HUES48 (cell line): ENCODE data around the gene CDC42BPB.

Experiments used
- H3K27ac ChIP-seq: one replicate; pipeline ENCODE4 v1.7.0; 2013; ENCODE audit warnings: low read depth, low read length, inconsistent platforms
- H3K27me3 ChIP-seq: 2 replicates; pipeline ENCODE4 v1.6.1; 2013; ENCODE audit warnings: mild to moderate bottlenecking, low read length; ENCODE audit not compliant: control insufficient read depth, insufficient read depth
- H3K36me3 ChIP-seq: 2 replicates; pipeline ENCODE4 v1.6.1; 2013; ENCODE audit warnings: low read length; ENCODE audit not compliant: control insufficient read depth, insufficient read depth
- H3K4me1 ChIP-seq: 2 replicates; pipeline ENCODE4 v1.6.1; 2013; ENCODE audit warnings: mild to moderate bottlenecking, low read length; ENCODE audit not compliant: control insufficient read depth, insufficient read depth
- H3K4me3 ChIP-seq: 2 replicates; pipeline ENCODE4 v1.5.1; 2013; ENCODE audit warnings: mild to moderate bottlenecking, low read depth, low read length
- H3K9ac ChIP-seq: 2 replicates; pipeline ENCODE4 v1.6.1; 2013; ENCODE audit warnings: mild to moderate bottlenecking, low read depth, low read length, moderate library complexity
- H3K9me3 ChIP-seq: 2 replicates; pipeline ENCODE4 v1.6.1; 2013; ENCODE audit warnings: low read length; ENCODE audit not compliant: control insufficient read depth, insufficient read depth

Gene CDC42BPB

GRCh38 chr14:102969060-102969791 lies 88.1 kb downstream of the CDC42BPB start:
- Histone ChIP-seq H3K27ac (no peak overlapping the region), H3K9ac (no peak overlapping the region), H3K36me3 (peaks cover 96% of the 10 kb centered on the region), H3K27me3 (no peaks in the 10 kb centered on the region), H3K9me3 (no peaks in the 10 kb centered on the region), H3K4me1 (no peaks in the 10 kb centered on the region), H3K4me3 (no peak overlapping the region)

- peaks cover 96% of the 10 kb centered on the region for H3K36me3 ChIP-seq
These were observed 89.0 kb downstream of the CDC42BPB start for GRCh38 chr14:102968306-102968705.

GRCh38 chr14:102967506-102967795 lies 89.9 kb downstream of the CDC42BPB start:
- Histone ChIP-seq H3K36me3 (peaks cover 97% of the 10 kb centered on the region), H3K4me3 (no peak overlapping the region), H3K4me1 (no peaks in the 10 kb centered on the region), H3K9ac (no peak overlapping the region), H3K27ac (no peak overlapping the region), H3K27me3 (no peaks in the 10 kb centered on the region), H3K9me3 (no peaks in the 10 kb centered on the region)

More at GRCh38 chr14:102968306-102968705, 89.0 kb downstream of the CDC42BPB start:
- H3K27ac ChIP-seq: no peak overlapping the region
- no peak overlapping the region for H3K4me3 ChIP-seq
- H3K4me1 ChIP-seq: no peaks in the 10 kb centered on the region
- no peaks in the 10 kb centered on the region for H3K27me3 ChIP-seq
- H3K9ac ChIP-seq: no peak overlapping the region
- H3K9me3 ChIP-seq: no peaks in the 10 kb centered on the region

- H3K27ac ChIP-seq: no peak overlapping the region
- H3K36me3 ChIP-seq: peaks cover 99% of the 10 kb centered on the region
These were observed 90.5 kb downstream of the CDC42BPB start for GRCh38 chr14:102966681-102967505.

GRCh38 chr14:102965971-102966655 lies 91.2 kb downstream of the CDC42BPB start:
- Histone ChIP-seq H3K27me3 (no peaks in the 10 kb centered on the region), H3K4me1 (no peaks in the 10 kb centered on the region), H3K9me3 (no peaks in the 10 kb centered on the region), H3K9ac (no peak overlapping the region), H3K27ac (no peak overlapping the region), H3K4me3 (no peak overlapping the region), H3K36me3 (peaks cover 96% of the 10 kb centered on the region)

More at GRCh38 chr14:102966681-102967505, 90.5 kb downstream of the CDC42BPB start:
- Histone ChIP-seq H3K4me3 (no peak overlapping the region), H3K9me3 (no peaks in the 10 kb centered on the region), H3K27me3 (no peaks in the 10 kb centered on the region), H3K4me1 (no peaks in the 10 kb centered on the region), H3K9ac (no peak overlapping the region)

- no peak overlapping the region for H3K4me3 ChIP-seq
- no peak overlapping the region for H3K9ac ChIP-seq
- no peak overlapping the region for H3K27ac ChIP-seq
- peaks cover 93% of the 10 kb centered on the region for H3K36me3 ChIP-seq
- no peaks in the 10 kb centered on the region for H3K4me1 ChIP-seq
- no peaks in the 10 kb centered on the region for H3K9me3 ChIP-seq
- no peaks in the 10 kb centered on the region for H3K27me3 ChIP-seq
These were observed 92.1 kb downstream of the CDC42BPB start for GRCh38 chr14:102965282-102965681.

- no peaks in the 10 kb centered on the region for H3K4me1 ChIP-seq
- H3K27ac ChIP-seq: no peak overlapping the region
- H3K9me3 ChIP-seq: no peaks in the 10 kb centered on the region
- no peaks in the 10 kb centered on the region for H3K27me3 ChIP-seq
- H3K4me3 ChIP-seq: no peak overlapping the region
- H3K36me3 ChIP-seq: peaks cover 90% of the 10 kb centered on the region
- H3K9ac ChIP-seq: no peak overlapping the region
These were observed 93.1 kb downstream of the CDC42BPB start for GRCh38 chr14:102964152-102964730.

GRCh38 chr14:102962111-102962627 lies 95.2 kb downstream of the CDC42BPB start:
- Histone ChIP-seq H3K36me3 (peaks cover 88% of the 10 kb centered on the region), H3K27ac (no peak overlapping the region)

GRCh38 chr14:102958461-102958860 lies 98.9 kb downstream of the CDC42BPB start:
- Histone ChIP-seq H3K9me3 (no peaks in the 10 kb centered on the region), H3K36me3 (peaks cover 78% of the 10 kb centered on the region), H3K9ac (no peak overlapping the region), H3K4me3 (no peak overlapping the region), H3K27ac (no peak overlapping the region), H3K27me3 (no peaks in the 10 kb centered on the region), H3K4me1 (no peaks in the 10 kb centered on the region)

More at GRCh38 chr14:102962111-102962627, 95.2 kb downstream of the CDC42BPB start:
- Histone ChIP-seq H3K4me1 (no peaks in the 10 kb centered on the region), H3K4me3 (no peak overlapping the region), H3K9me3 (no peaks in the 10 kb centered on the region), H3K27me3 (no peaks in the 10 kb centered on the region), H3K9ac (no peak overlapping the region)

- no peak overlapping the region for H3K4me3 ChIP-seq
- H3K27me3 ChIP-seq: no peaks in the 10 kb centered on the region
- no peaks in the 10 kb centered on the region for H3K9me3 ChIP-seq
- H3K9ac ChIP-seq: no peak overlapping the region
- H3K36me3 ChIP-seq: peaks cover 77% of the 10 kb centered on the region
- H3K4me1 ChIP-seq: no peaks in the 10 kb centered on the region
- H3K27ac ChIP-seq: no peak overlapping the region
These were observed 100.1 kb downstream of the CDC42BPB start for GRCh38 chr14:102957222-102957621.
